GM23248 (cell line): ENCODE measurements around the gene AK5. TPM values are rescaled to one million over a fixed set of nuclear protein-coding genes. Genes with fewer than 3 reads are reported as not detected.
A peak's percentile ranks its signal among the peaks of the same experiment; 100 is the strongest.

Experiments used
- DNase-seq: peaks from one replicate; pipeline ENCODE4 v3.0.0-alpha.2; 2015
- H2AFZ ChIP-seq: fragments of 200-600 bp; sonication (generic); 2 replicates; pipeline ENCODE4 v1.6.1; 2016; ENCODE audit warnings: antibody characterized with exemption
- H3F3A ChIP-seq: fragments of 200-600 bp; sonication (generic); 2 replicates; pipeline ENCODE4 v1.6.1; 2016; ENCODE audit warnings: mild to moderate bottlenecking, antibody characterized with exemption, mixed run types; ENCODE audit not compliant: insufficient read depth
- H3K27ac ChIP-seq: fragments of 200-600 bp; sonication (generic); 2 replicates; pipeline ENCODE4 v1.5.1; 2016; ENCODE audit warnings: mild to moderate bottlenecking
- H3K27me3 ChIP-seq: fragments of 200-600 bp; sonication (generic); replicated peaks from 2 replicates; pipeline ENCODE4 v1.6.1; 2016; ENCODE audit warnings: mild to moderate bottlenecking; ENCODE audit not compliant: insufficient read depth
- H3K36me3 ChIP-seq: fragments of 200-600 bp; sonication (generic); 2 replicates; pipeline ENCODE4 v1.6.1; 2016; ENCODE audit warnings: low read depth, mild to moderate bottlenecking
- H3K4me1 ChIP-seq: fragments of 200-600 bp; sonication (generic); 2 replicates; pipeline ENCODE4 v1.6.1; 2016; ENCODE audit warnings: mild to moderate bottlenecking; ENCODE audit not compliant: insufficient read depth
- H3K4me2 ChIP-seq: fragments of 200-600 bp; sonication (generic); one replicate; pipeline ENCODE4 v1.6.1; 2016; ENCODE audit warnings: mild to moderate bottlenecking; ENCODE audit not compliant: unreplicated experiment
- H3K4me3 ChIP-seq: fragments of 200-600 bp; sonication (generic); 2 replicates; pipeline ENCODE4 v1.5.1; 2016; ENCODE audit warnings: mild to moderate bottlenecking
- H3K79me2 ChIP-seq: fragments of 200-600 bp; sonication (generic); 2 replicates; pipeline ENCODE4 v1.6.1; 2016; ENCODE audit warnings: mild to moderate bottlenecking; ENCODE audit not compliant: insufficient read depth
- H3K9ac ChIP-seq: fragments of 200-600 bp; sonication (generic); 2 replicates; pipeline ENCODE4 v1.6.1; 2016; ENCODE audit warnings: mild to moderate bottlenecking
- H3K9me2 ChIP-seq: fragments of 200-600 bp; sonication (generic); 2 replicates; pipeline ENCODE4 v1.6.1; 2016; ENCODE audit warnings: mixed run types, mild to moderate bottlenecking, moderate library complexity; ENCODE audit not compliant: insufficient read depth
- H3K9me3 ChIP-seq: fragments of 200-600 bp; sonication (generic); one replicate; pipeline ENCODE4 v1.6.1; 2017; ENCODE audit warnings: low read depth
- H4K20me1 ChIP-seq: fragments of 200-600 bp; sonication (generic); 2 replicates; pipeline ENCODE4 v1.6.0; 2016; ENCODE audit not compliant: insufficient read depth
- EZH2 ChIP-seq: fragments of 200-600 bp; sonication (generic); IDR thresholded peaks from 2 replicates; pipeline ENCODE4 v1.6.1; 2018; ENCODE audit warnings: antibody characterized with exemption, mild to moderate bottlenecking; ENCODE audit not compliant: insufficient read depth, poor library complexity, severe bottlenecking
- EZH2phosphoT487 ChIP-seq: fragments of 200-600 bp; sonication (generic); IDR thresholded peaks from 2 replicates; pipeline ENCODE4 v1.6.1; 2018; ENCODE audit warnings: antibody characterized with exemption, moderate library complexity, mild to moderate bottlenecking, low read depth; ENCODE audit not compliant: insufficient read depth
- WGBS, 2 experiments: methylation state at CpG; one replicate each; pipeline ENCODE4 v1.1.6; 2015 to 2017; ENCODE audit warnings: low lambda C conversion rate in 2 of 2, low coverage in 1 of 2; ENCODE audit errors: missing lambda C conversion rate in 2 of 2; 5-methylcytosine and 5-hydroxymethylcytosine counted together
- in situ Hi-C: fragments of 300-500 bp; cut with MboI; formaldehyde crosslinking; loops from 2 replicates; pipeline ENCODE4 v1.15.0; 2020
- polyA plus RNA-seq: library from polyadenylated mRNA; unstranded; fragments of >200 nt; fragmentation: Nextera tagmentation; extraction: Ambion mirVana; gene quantifications from 2 replicates; pipeline ENCODE4 v1.2.1, GENCODE V29; 2016
- total RNA-seq: library from RNA; depleted of rRNA; stranded (reverse); fragments of >200 nt; shearing (Covaris generic); gene quantifications from 2 replicates; pipeline ENCODE4 v1.2.3, GENCODE V29; 2014

Gene AK5
- total and polyA plus RNA-seq, 2 experiments from 2014 or later, result 65.3 to 78.8 TPM

- H2AFZ ChIP-seq, result no peak overlapping the region
- in situ Hi-C loops, result no loop called here
- WGBS, 2 experiments, result 65 to 75% methylated on average over 1 of the region's 1 CpG
- H4K20me1 ChIP-seq, result no peaks in the 10 kb centered on the region
- H3K9me2 ChIP-seq, result no peaks in the 10 kb centered on the region
- H3K4me1 ChIP-seq, result peaks cover 10% of the 10 kb centered on the region
- H3F3A ChIP-seq, result 0 out of 2 replicates have a peak, but pooled peaks cover 7% of the 10 kb centered on the region
- no peak overlapping the region for H3K27ac ChIP-seq
- TF ChIP-seq EZH2phosphoT487 (no peak), EZH2 (no peak)
- no peaks in the 10 kb centered on the region for H3K79me2 ChIP-seq
- no peaks in the 10 kb centered on the region for H3K9me3 ChIP-seq
- H3K9ac ChIP-seq, result no peak overlapping the region
- H3K27me3 ChIP-seq, result no peaks in the 10 kb centered on the region
- H3K4me2 ChIP-seq, result peak overlapping the region; percentile 8
- DNase-seq, result no peak
- H3K36me3 ChIP-seq, result no peaks in the 10 kb centered on the region
- H3K4me3 ChIP-seq, result no peak overlapping the region
Measured at GRCh38 chr1:77354536-77354935, 72.7 kb downstream of the AK5 start.

GRCh38 chr1:77355010-77355409, 73.2 kb downstream of the AK5 start:
- Histone ChIP-seq H3K9ac (no peak overlapping the region), H3K9me2 (no peaks in the 10 kb centered on the region), H3K4me1 (peaks cover 10% of the 10 kb centered on the region), H3K9me3 (no peaks in the 10 kb centered on the region), H3K27ac (no peak overlapping the region), H3F3A (0 out of 2 replicates have a peak, but pooled peaks cover 7% of the 10 kb centered on the region), H3K36me3 (no peaks in the 10 kb centered on the region), H3K27me3 (no peaks in the 10 kb centered on the region), H4K20me1 (no peaks in the 10 kb centered on the region), H3K79me2 (no peaks in the 10 kb centered on the region), H3K4me3 (no peak overlapping the region), H3K4me2 (peak overlapping the region; percentile 8), H2AFZ (no peak overlapping the region)
- peak; percentile 18 for DNase-seq
- 88 to 96% methylated on average over 3 of the region's 3 CpGs for WGBS, 2 experiments
- TF ChIP-seq EZH2 (no peak), EZH2phosphoT487 (no peak)
- in situ Hi-C loops, result no loop called here

DNA sequence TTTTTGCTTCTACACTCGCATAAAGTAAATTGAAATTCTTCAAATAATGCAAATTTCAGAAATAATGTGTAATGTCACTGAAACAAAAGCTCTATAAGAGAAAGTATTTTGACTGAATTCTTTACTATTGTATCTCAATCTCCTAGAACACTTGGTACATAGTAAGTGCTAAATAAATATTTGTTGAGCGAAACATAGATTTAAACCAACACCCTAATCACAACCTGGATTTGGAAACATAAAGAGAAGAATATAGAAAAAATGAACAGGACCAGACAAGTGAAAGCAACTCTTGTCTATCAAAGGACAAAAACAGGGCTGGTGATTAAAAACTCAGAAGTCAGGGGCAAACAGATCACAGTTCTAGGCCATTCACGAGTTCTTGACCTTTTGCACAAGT, 74.3 kb downstream of the AK5 start:
- Histone ChIP-seq H3K4me2 (no peak overlapping the region), H3K36me3 (no peaks in the 10 kb centered on the region), H3K4me1 (peaks cover 10% of the 10 kb centered on the region), H3F3A (0 out of 2 replicates have a peak, but pooled peaks cover 7% of the 10 kb centered on the region), H3K9me3 (no peaks in the 10 kb centered on the region), H3K9ac (no peak overlapping the region), H3K9me2 (no peaks in the 10 kb centered on the region), H3K79me2 (no peaks in the 10 kb centered on the region), H4K20me1 (no peaks in the 10 kb centered on the region), H3K4me3 (no peak overlapping the region), H2AFZ (no peak overlapping the region), H3K27ac (no peak overlapping the region), H3K27me3 (no peaks in the 10 kb centered on the region)
- 83 to 85% methylated on average over 3 of the region's 3 CpGs for WGBS, 2 experiments
- no peak for TF ChIP-seq EZH2phosphoT487
- no peak for TF ChIP-seq EZH2
- DNase-seq, result no peak
- in situ Hi-C loops, result no loop called here

DNA sequence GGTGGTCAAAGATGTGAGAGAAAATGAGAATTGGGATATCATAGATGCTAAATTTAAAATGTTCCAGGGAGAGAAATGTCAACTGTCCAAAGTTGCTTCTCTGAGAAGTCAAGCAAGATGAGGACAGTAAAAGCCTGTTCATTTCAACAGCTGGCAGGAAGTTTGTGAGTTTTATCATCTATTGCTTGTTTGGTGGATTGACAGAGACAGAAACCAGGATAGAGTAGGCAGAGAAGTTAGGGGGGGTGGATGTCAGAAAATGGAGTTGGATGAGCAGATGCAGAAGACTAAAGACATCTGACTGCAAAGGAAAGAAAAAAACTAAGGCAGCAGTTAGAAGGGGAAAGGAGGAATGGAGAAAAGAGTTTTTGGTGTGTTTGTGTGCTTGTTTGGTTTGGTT, 78.4 kb downstream of the AK5 start:
- Histone ChIP-seq H3K9ac (no peak overlapping the region), H3K4me1 (peaks cover 2% of the 10 kb centered on the region), H3K27ac (no peak overlapping the region), H3K4me2 (no peak overlapping the region), H3K79me2 (no peaks in the 10 kb centered on the region), H3K36me3 (no peaks in the 10 kb centered on the region), H3K27me3 (no peaks in the 10 kb centered on the region), H4K20me1 (no peaks in the 10 kb centered on the region), H3K9me3 (no peaks in the 10 kb centered on the region), H3K9me2 (no peaks in the 10 kb centered on the region), H3K4me3 (no peak overlapping the region), H2AFZ (no peak overlapping the region), H3F3A (0 out of 2 replicates have a peak, but pooled peaks cover 2% of the 10 kb centered on the region)
- DNase-seq, result no peak
- no peak for TF ChIP-seq EZH2
- no peak for TF ChIP-seq EZH2phosphoT487
- in situ Hi-C loops, result no loop called here

DNA sequence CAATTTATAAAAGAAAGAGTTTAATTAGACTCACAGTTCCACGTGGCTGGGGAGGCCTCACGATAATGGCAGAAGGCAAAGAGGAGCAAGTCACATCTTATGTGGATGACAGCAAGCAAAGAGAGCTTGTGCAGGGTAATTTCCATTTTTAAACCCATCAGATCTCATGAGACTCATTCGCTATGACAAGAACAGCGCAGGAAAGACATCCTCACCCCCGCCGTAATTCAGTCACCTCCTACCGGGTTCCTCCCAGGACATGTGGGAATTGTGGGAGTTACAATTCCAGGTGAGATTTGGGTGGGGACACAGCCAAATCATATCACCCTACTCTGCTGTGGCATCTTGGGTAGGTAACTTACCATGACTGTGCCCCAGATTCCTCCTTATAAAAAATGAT, 79.8 kb downstream of the AK5 start:
- in situ Hi-C loops, result no loop called here
- Histone ChIP-seq H3F3A (no peaks in the 10 kb centered on the region), H3K9ac (no peak overlapping the region), H3K27ac (no peak overlapping the region), H3K4me3 (no peak overlapping the region), H3K9me2 (no peaks in the 10 kb centered on the region), H3K27me3 (no peaks in the 10 kb centered on the region), H4K20me1 (no peaks in the 10 kb centered on the region), H2AFZ (no peak overlapping the region), H3K36me3 (no peaks in the 10 kb centered on the region), H3K79me2 (no peaks in the 10 kb centered on the region), H3K4me2 (no peak overlapping the region), H3K9me3 (no peaks in the 10 kb centered on the region), H3K4me1 (no peaks in the 10 kb centered on the region)
- no peak for DNase-seq
- WGBS, 2 experiments, result 97 to 98% methylated on average over 7 of the region's 7 CpGs
- no peak for TF ChIP-seq EZH2phosphoT487
- TF ChIP-seq EZH2, result no peak
